HG02870 (cell line): ENCODE measurements around the gene DCLK2.

Source experiments
- ATAC-seq: cut with Tn5 transposase; IDR thresholded peaks from one replicate; pipeline ENCODE4 v1.9.1; 2021; ENCODE audit warnings: mild to moderate bottlenecking, moderate library complexity; ENCODE audit not compliant: unreplicated experiment

Gene DCLK2

DNA sequence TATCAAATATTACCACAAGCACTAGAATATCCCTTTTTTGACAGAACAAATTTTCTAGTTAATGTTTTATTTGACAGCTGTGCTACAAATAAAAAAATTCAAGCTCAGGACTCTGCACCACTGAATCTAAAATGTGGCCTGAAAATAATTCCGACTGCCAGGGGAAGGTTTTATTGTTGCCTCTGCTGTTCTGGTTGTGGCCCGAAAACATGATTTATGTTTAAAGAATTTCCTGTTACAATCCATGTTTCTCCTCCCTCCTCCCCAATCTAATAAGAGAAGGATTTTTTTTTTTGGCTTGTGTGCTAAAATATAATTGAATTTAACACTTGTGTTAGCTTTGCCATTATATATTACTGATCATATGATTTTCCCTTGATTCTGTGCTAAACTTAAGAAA, 227.8 kb downstream of the DCLK2 start:
- no peak for ATAC-seq

DNA sequence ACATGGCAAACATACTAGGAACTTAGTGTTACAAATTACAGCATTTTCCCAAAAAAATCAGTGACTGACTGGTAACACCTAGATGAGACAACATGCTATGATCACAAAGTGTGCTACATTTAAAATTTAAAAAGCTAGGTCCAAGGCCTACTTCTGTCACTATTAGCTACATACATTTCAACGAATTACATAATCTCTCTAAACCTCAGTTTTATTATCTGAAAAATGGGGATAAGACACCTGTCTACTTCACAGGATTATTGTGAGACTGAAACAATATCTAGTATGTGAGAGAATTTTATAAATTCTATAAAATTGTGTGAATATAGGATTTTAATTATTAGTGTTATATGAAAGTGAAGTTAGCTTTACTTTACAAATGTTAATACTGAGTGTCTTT, 228.5 kb downstream of the DCLK2 start:
- ATAC-seq: no peak
